Stimulated activated CD8-positive, alpha-beta memory T cell treated with anti-CD3 and anti-CD28 coated beads, Interleukin-15, amount 100 ng/mL, for 1 hour (primary cell): ENCODE results near the gene SYTL2.

Source experiments
- DNase-seq: peaks from one replicate; pipeline ENCODE4 v3.0.0-alpha.2; 2020; ENCODE audit warnings: low read depth

SYTL2 gene

DNA sequence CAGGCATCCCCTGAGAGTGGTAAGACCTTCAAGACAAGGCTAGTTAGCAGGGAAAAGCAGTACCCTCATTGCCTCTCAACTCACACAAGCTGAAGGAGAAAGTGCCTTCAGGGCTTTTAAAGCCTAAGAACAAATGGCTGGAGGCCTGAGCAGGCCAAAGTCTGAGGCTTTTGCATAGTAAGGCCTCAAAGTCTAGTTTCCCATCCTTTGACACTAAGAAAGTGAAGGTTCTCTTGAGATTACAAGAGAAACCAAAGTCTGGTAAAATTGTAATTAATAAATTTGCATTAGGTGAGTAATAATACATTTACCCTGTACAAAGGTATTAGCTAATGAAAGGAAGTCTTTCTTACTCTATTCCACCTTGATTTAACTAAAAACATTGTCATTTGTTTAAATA lies 78.0 kb downstream of the SYTL2 start:
- DNase-seq = no peak

- no peak for DNase-seq
Measured at GRCh38 chr11:85726381-85726780, 84.6 kb downstream of the SYTL2 start.

DNA sequence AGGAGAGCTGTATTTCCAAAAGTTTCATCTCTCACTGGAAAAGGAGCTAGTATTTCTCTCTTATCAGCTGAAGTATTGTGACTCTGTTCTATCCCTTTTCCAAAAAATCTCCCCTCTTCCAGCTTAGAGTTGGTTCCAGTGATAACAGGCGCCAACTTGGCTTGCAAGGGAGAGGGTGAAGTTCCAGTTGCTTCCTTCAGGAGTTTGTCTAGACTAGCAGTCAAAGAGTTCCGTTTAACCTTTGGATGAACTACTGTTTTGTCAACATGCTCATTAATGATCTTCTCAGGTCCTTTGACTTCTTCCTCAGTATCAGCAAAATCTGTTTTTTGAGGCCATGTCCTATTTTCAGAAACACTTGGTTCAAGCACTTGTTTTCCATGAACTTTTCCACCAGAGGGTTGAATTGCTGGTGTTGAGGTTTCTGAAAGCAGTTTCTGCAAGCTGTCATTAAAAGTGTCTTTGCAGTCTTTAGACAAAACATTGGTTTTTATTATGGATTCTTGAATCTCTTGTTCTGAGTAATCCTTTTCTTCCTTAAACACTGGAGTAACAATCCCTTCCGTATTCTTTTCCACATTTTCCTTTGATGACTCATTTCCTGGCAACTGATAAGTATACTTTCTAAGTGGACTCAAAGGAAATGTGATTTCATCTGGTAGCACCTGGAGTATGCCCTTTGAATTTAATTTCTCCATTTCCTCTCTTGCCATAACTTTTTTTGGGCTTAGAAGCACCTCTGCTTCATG lies 85.3 kb downstream of the SYTL2 start:
- no peak for DNase-seq

DNA sequence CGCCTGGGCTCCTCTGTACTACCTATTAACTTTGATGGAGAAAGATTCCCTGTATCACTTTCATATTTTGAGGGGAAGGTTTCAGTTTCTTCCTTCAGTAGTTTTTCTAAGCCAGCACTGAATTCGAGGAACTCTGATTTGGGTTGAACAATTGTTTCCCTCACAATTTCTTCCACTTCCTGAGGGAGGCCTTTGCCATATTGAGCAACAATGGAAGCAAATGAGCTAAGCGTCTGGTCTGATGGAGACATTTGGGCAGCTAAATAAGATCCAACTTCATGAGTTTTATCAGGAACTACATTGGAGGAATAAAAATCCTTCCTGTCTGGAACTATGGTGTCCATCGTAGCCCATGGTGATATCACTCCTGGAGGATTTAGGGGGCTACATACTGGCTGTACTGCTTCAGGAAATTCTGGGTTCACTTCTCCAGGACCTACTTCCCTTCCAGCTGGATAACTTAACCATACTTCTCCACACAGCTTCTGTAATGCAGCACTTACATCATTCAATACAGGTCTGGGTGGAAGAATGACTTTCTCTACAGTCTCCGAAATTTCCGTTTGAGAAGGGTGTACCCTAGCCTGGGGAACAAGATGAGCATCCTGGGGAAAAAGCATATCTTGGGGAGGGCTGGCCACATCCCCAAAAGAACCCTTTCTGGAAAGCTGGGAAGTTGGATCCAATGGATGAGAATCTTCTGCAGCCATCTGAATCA lies 86.0 kb downstream of the SYTL2 start:
- DNase-seq = no peak

GRCh38 chr11:85723088-85723487 lies 87.9 kb downstream of the SYTL2 start:
- DNase-seq = no peak

- no peak for DNase-seq
Measured at GRCh38 chr11:85721191-85721590, 89.8 kb downstream of the SYTL2 start.

DNA sequence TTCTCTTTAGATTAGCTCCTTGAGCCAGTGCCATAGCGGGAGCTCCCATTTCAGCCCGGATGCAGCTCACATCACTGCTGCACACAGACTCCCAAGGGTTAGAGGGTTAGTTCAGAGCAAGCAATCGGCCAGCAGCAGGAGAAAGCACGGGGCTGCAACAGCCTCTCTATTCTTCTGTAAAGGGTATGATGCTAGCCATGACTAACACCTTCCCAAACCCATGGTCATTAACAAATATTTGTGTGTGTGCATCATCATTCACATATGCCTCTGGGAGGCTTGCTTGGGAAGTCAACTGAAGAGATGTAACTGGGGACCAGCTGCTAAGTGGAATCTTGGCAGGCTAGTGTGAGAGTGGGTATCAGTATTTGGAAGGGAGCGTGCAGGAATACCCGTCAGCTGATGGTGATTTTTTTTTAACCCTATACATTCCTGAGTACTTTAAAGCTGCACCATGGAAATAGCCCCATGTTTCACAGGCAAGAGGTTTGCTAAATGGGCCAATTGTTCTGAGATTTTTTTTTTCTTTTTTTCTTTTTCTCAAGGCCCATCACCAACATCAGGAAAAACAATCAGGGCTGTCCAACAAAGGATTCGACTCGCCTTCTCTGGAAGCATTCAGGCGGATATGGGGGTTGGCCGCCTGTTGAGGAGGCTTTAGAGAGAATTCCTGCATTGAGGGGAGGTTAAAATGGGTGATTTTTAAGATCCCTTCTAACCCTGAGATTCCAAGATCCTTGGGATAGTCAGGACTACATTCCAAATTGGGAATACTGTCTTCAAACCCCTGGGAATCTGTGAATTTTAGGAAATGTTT lies 91.7 kb downstream of the SYTL2 start:
- DNase-seq = no peak

- no peak for DNase-seq
Measured at GRCh38 chr11:85718126-85718943, 92.6 kb downstream of the SYTL2 start.

GRCh38 chr11:85717429-85717828 lies 93.5 kb downstream of the SYTL2 start:
- DNase-seq = no peak

DNA sequence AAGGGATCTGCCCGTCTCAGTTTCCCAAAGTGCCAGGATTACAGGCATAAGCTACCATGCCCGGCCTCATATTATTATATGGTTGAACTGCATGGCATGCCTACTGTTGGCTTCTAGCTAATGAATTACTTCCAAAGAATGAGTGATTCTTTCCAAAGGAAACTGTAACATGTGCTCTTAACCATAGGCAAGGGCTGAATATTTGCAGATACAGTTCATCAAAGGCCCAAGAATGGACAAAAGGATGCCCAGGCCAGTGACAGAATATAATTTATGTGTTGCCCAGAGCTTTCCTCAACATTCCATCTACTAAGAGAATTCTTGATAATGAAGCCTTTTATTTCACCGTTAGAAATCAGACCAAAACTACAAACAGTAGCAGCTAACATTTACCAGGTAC lies 98.0 kb downstream of the SYTL2 start:
- no peak for DNase-seq

DNA sequence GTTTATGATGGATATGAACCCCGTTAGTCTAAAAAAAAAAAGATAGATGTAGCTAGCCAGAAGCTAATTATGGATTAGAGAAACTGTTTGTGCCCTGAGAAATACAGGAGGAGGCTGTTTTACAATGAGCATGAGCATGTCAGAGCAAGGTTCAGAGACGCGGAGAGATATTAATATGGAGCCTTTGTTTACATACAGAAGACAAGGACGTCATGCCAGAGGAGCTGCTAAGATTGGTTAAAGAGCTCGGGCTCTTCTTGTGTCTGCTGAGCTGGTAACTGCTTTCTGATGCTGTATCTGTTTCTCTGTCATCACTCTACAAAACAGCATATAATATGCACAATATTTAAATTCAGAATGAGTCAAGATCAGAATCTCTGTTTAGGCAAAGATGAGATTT lies 100.0 kb downstream of the SYTL2 start:
- DNase-seq = no peak

- no peak for DNase-seq
Measured at GRCh38 chr11:85709941-85710702, 100.8 kb downstream of the SYTL2 start.

DNA sequence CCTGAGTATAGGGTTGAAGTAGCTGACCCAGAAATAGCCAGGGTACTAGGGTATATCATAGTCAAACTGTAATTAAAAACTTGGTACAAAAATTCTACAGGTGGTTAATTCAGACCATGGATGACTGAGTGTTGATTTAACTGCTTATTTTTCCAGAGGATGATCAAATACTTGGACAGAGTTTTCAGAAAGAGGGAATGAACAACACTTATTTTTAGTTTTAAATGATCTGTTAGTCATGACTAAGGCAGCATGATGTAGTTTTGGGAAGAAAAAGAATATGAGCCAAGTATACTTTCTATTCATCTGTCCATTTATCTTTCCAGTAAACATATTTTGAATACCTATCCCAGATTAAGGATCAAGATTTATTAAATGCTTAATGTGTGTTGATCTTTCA lies 105.1 kb downstream of the SYTL2 start:
- no peak for DNase-seq

- no peak for DNase-seq
Measured at GRCh38 chr11:85704967-85705366, 106.0 kb downstream of the SYTL2 start.

- DNase-seq = no peak
Measured at GRCh38 chr11:85699957-85700741, 110.8 kb downstream of the SYTL2 start.

GRCh38 chr11:85698195-85698594 lies 112.7 kb downstream of the SYTL2 start:
- no peak for DNase-seq

GRCh38 chr11:85697747-85698146 lies 113.2 kb downstream of the SYTL2 start:
- no peak for DNase-seq

DNA sequence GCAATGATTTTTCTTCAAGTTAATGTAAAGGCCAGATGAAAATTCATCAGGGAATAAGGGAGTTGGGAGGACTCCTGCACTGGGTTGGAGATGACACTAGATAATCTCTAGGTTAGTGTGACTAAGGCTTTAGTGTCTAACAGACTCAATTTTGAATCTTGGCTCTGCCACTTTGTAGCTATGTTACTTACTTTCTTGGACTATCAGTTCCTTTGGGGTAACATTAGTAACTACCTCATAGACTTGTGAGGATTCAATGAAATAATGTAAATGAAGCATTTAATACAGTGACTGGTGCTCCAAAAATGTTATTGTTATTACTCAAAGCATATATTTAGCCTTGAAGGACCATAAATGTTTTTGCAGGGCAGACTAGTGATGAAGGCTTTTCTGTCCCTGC lies 115.4 kb downstream of the SYTL2 start:
- DNase-seq = no peak

GRCh38 chr11:85694385-85694980 lies 116.5 kb downstream of the SYTL2 start:
- DNase-seq = no peak
